HepG2 (cell line): ENCODE results near the gene SNRPD3. TPM values are rescaled to one million over a fixed set of nuclear protein-coding genes. Genes with fewer than 3 reads are reported as not detected.

ENCODE experiments used
- CBX2 ChIP-seq, 2 experiments: fragments of 200-600 bp in 1 of 2; sonication (generic); formaldehyde crosslinking in 1 of 2; IDR thresholded peaks; 2 replicates each; pipeline versions ENCODE4 v1.7.0 to v1.8.1; 2018 to 2022; ENCODE audit warnings: low read depth in 2 of 2, low read length in 1 of 2, mild to moderate bottlenecking in 1 of 2, missing genetic modification reagents in 1 of 2
- CREB1 ChIP-seq, 2 experiments: fragments of 450-650 bp in 1 of 2; IDR thresholded peaks; 2 replicates each; pipeline ENCODE4 v1.6.1; 2016 to 2017; ENCODE audit warnings: control low read depth in 1 of 2, mild to moderate bottlenecking in 1 of 2, missing compliant biosample characterization in 1 of 2, missing genetic modification characterization in 1 of 2
- GZF1 ChIP-seq: sonication (generic); formaldehyde crosslinking; IDR thresholded peaks from 2 replicates; pipeline ENCODE4 v1.5.1; 2020; ENCODE audit warnings: mild to moderate bottlenecking, missing genetic modification reagents
- HNRNPK ChIP-seq: fragments of 200-400 bp; formaldehyde crosslinking; IDR thresholded peaks from 2 replicates; pipeline ENCODE4 v1.6.1; 2018; ENCODE audit warnings: low read length, low read depth, moderate library complexity, mild to moderate bottlenecking; ENCODE audit not compliant: poor library complexity, severe bottlenecking
- IRX3 ChIP-seq: sonication (generic); formaldehyde crosslinking; IDR thresholded peaks from 2 replicates; pipeline ENCODE4 v1.8.1; 2023; ENCODE audit warnings: mild to moderate bottlenecking, low read depth, missing genetic modification reagents, borderline replicate concordance
- KDM6A ChIP-seq: IDR thresholded peaks from 2 replicates; pipeline ENCODE4 v1.6.1; 2016; ENCODE audit warnings: low read depth
- KLF13 ChIP-seq: sonication (generic); formaldehyde crosslinking; IDR thresholded peaks from 2 replicates; pipeline ENCODE4 v1.4.0; 2020; ENCODE audit warnings: mild to moderate bottlenecking, missing genetic modification reagents
- LCORL ChIP-seq, 2 experiments: fragments of 450-650 bp in 1 of 2; sonication (generic) in 1 of 2; formaldehyde crosslinking in 1 of 2; IDR thresholded peaks; 2 replicates each; pipeline versions ENCODE4 v1.5.0 to v1.6.1; 2017 to 2020; ENCODE audit warnings: antibody characterized with exemption in 1 of 2, missing genetic modification reagents in 1 of 2
- RFXANK ChIP-seq: IDR thresholded peaks from 2 replicates; pipeline ENCODE4 v1.6.1; 2016
- SIN3B ChIP-seq: fragments of 150-350 bp; IDR thresholded peaks from 2 replicates; pipeline ENCODE4 v1.6.1; 2014; ENCODE audit warnings: low read length
- TAF15 ChIP-seq: fragments of 200-400 bp; formaldehyde crosslinking; IDR thresholded peaks from one replicate; pipeline ENCODE4 v1.6.1; 2018; ENCODE audit warnings: mild to moderate bottlenecking, low read depth, low read length; ENCODE audit not compliant: poor library complexity, severe bottlenecking
- TGIF2 ChIP-seq: IDR thresholded peaks from 2 replicates; pipeline ENCODE4 v1.6.1; 2016; ENCODE audit warnings: control low read depth, missing compliant biosample characterization
- TP53 ChIP-seq: sonication (generic); formaldehyde crosslinking; conservative IDR thresholded peaks from 2 replicates; pipeline ENCODE4 v1.4.0; 2020; ENCODE audit warnings: missing genetic modification reagents
- YY1 ChIP-seq: IDR thresholded peaks from 2 replicates; pipeline ENCODE4 v1.6.1; 2011; ENCODE audit warnings: low read length, low read depth, moderate library complexity, mild to moderate bottlenecking; ENCODE audit not compliant: insufficient read depth, insufficient replicate concordance
- ZNF124 ChIP-seq: sonication (generic); formaldehyde crosslinking; IDR thresholded peaks from 2 replicates; pipeline ENCODE4 v1.4.0; 2020; ENCODE audit warnings: missing genetic modification reagents
- ZNF460 ChIP-seq: sonication (generic); formaldehyde crosslinking; IDR thresholded peaks from 2 replicates; pipeline ENCODE4 v1.5.1; 2020; ENCODE audit warnings: missing genetic modification reagents, mild to moderate bottlenecking, borderline replicate concordance
- ZNF510 ChIP-seq: sonication (generic); formaldehyde crosslinking; IDR thresholded peaks from 2 replicates; pipeline ENCODE4 v1.4.0; 2020; ENCODE audit warnings: low read depth, mild to moderate bottlenecking, missing genetic modification reagents
- ZNF564 ChIP-seq: sonication (generic); formaldehyde crosslinking; IDR thresholded peaks from 2 replicates; pipeline ENCODE4 v1.8.1; 2023; ENCODE audit warnings: mild to moderate bottlenecking, missing genetic modification reagents
- ZNF790 ChIP-seq: sonication (generic); formaldehyde crosslinking; IDR thresholded peaks from 2 replicates; pipeline ENCODE4 v1.8.0; 2022; ENCODE audit warnings: missing genetic modification reagents, mild to moderate bottlenecking, borderline replicate concordance
- ZSCAN31 ChIP-seq: sonication (generic); formaldehyde crosslinking; IDR thresholded peaks from 2 replicates; pipeline ENCODE4 v1.5.0; 2020; ENCODE audit warnings: low read depth, mild to moderate bottlenecking, missing genetic modification reagents
- polyA plus RNA-seq, 8 experiments: library from polyadenylated mRNA; depleted of rRNA in 3 of 8; stranded (reverse) in 7 of 8; unstranded in 1 of 8; fragments of >200 nt; fragmentation: Illumina TruSeq in 4 of 8; extraction: Trizol in 4 of 8; gene quantifications; 2 replicates each; pipeline versions ENCODE4 v1.2.1 to v1.2.3, GENCODE V29; 2011 to 2016; ENCODE audit warnings: low read depth in 4 of 8, missing spikeins in 1 of 8, mixed read lengths in 1 of 8; ENCODE audit not compliant: insufficient read depth in 1 of 8
- total RNA-seq, 5 experiments: library from RNA; depleted of rRNA; stranded (reverse); fragments of >200 nt; fragmentation: Illumina TruSeq; extraction: Trizol; gene quantifications; 2 replicates each; pipeline ENCODE4 v1.2.3, GENCODE V29; 2016; ENCODE audit warnings: low read depth in 1 of 5
- TF ChIP-seq, protein P1 (sequence below): IDR thresholded peaks from 2 replicates; pipeline ENCODE4 v1.6.1; 2016; ENCODE audit warnings: missing genetic modification reagents, missing compliant biosample characterization
- TF ChIP-seq, protein P2 (sequence below): sonication (generic); formaldehyde crosslinking; IDR thresholded peaks from 2 replicates; pipeline ENCODE4 v1.4.0; 2020; ENCODE audit warnings: mild to moderate bottlenecking, missing genetic modification reagents
- TF ChIP-seq, protein P3 (sequence below): sonication (generic); formaldehyde crosslinking; IDR thresholded peaks from 2 replicates; pipeline ENCODE4 v1.5.1; 2020; ENCODE audit warnings: missing genetic modification reagents, mild to moderate bottlenecking, borderline replicate concordance

SNRPD3 gene
- total and polyA plus RNA-seq, 2 of the 13 experiments (the other 11 are each of a cell fraction or from before 2014, with no cell fraction given): 110 to 209 TPM

DNA sequence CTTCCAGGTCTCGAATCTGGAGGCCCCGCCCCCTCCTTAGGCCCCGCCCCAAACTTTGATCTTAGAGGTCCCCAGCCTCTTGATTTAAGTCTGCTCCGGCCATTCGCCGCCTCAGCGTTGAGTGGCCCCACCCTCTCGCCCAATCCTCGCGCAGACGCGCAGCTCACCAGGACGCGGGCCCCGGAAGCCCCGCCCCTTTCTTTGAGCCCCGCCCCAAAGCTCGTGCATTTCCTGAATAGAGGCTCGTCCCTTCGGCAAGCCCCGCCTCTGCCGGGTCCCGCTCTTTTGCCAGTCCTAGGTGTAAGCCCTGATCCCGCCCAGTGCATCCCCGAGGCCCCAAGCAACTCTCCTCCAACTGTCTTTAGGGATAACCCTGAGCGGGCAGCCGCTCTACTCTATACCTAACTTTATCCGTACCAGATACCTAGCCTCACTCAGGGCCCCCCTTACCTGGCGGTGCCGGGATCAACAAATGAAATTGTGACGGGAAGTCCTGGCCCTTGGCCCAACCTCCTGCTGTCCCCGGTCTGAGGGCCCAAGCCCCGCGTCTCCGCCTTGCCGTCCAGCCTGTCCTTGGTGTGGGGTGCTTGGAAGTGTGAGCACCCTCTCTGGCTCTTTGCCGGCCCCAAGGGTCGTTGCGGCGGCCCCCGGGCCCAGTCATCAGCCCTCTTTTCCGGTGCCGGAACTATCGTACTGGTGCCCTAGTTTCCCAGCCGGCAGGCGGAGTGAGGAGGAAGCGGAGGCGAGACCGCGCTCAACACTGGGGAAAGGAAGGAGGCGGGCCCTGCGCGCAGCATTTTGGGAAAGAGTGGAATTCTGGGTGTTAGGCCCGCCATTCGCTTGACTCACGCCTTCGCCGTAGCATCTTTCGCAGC is at the start of gene SNRPD3 (continued):
- TF ChIP-seq ZSCAN31 (CRISPR knock-in tag) (peak; percentile 85; the same call in 1 of the 2 replicates), TAF15 (peak; percentile 92), ZNF790 (CRISPR knock-in tag) (peak; percentile 95), KDM6A (CRISPR knock-in tag) (no peak), ZNF124 (CRISPR knock-in tag) (peak; percentile 75; the same call in 1 of the 2 replicates), YY1 (peak; percentile 91), GZF1 (CRISPR knock-in tag) (peak; percentile 79; the same call in 1 of the 2 replicates), CBX2 (IDR thresholded peaks at IDR 0.05; ENCODE audit: low read depth, low read length) (no peak; the same call in 1 of the 2 replicates), CBX2 (CRISPR knock-in tag; IDR thresholded peaks at IDR 0.05; ENCODE audit: low read depth) (no peak), KLF13 (no peak; the same call in 1 of the 2 replicates), HNRNPK (no peak), IRX3 (CRISPR knock-in tag) (0 out of 2 replicates have a peak, but pooled peaks have one; percentile 54), ZNF564 (no peak; the same call in 1 of the 2 replicates), TP53 (no peak; the same call in 1 of the 2 replicates), ZNF460 (no peak; the same call in 1 of the 2 replicates), CREB1 (IDR thresholded peaks at IDR 0.05) (peak; percentile 15; the same call in 1 of the 2 replicates), CREB1 (CRISPR knock-in tag; IDR thresholded peaks at IDR 0.05) (peak; percentile 71), ZNF510 (no peak; the same call in 1 of the 2 replicates), TGIF2 (CRISPR knock-in tag) (peak; percentile 95), RFXANK (CRISPR knock-in tag) (0 out of 2 replicates have a peak, but pooled peaks have one; percentile 76), SIN3B (peak; percentile 78), LCORL (IDR thresholded peaks at IDR 0.05) (peak; percentile 56; the same call in 1 of the 2 replicates), LCORL (CRISPR knock-in tag; IDR thresholded peaks at IDR 0.05) (no peak; the same call in 1 of the 2 replicates)
- TF ChIP-seq, protein P1, sequence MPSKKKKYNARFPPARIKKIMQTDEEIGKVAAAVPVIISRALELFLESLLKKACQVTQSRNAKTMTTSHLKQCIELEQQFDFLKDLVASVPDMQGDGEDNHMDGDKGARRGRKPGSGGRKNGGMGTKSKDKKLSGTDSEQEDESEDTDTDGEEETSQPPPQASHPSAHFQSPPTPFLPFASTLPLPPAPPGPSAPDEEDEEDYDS (CRISPR knock-in tag): 0 out of 2 replicates have a peak, but pooled peaks have one; percentile 40
- TF ChIP-seq, protein P2, sequence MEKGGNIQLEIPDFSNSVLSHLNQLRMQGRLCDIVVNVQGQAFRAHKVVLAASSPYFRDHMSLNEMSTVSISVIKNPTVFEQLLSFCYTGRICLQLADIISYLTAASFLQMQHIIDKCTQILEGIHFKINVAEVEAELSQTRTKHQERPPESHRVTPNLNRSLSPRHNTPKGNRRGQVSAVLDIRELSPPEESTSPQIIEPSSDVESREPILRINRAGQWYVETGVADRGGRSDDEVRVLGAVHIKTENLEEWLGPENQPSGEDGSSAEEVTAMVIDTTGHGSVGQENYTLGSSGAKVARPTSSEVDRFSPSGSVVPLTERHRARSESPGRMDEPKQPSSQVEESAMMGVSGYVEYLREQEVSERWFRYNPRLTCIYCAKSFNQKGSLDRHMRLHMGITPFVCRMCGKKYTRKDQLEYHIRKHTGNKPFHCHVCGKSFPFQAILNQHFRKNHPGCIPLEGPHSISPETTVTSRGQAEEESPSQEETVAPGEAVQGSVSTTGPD (CRISPR knock-in tag): 0 out of 2 replicates have a peak, but pooled peaks have one; percentile 19
- TF ChIP-seq, protein P3, sequence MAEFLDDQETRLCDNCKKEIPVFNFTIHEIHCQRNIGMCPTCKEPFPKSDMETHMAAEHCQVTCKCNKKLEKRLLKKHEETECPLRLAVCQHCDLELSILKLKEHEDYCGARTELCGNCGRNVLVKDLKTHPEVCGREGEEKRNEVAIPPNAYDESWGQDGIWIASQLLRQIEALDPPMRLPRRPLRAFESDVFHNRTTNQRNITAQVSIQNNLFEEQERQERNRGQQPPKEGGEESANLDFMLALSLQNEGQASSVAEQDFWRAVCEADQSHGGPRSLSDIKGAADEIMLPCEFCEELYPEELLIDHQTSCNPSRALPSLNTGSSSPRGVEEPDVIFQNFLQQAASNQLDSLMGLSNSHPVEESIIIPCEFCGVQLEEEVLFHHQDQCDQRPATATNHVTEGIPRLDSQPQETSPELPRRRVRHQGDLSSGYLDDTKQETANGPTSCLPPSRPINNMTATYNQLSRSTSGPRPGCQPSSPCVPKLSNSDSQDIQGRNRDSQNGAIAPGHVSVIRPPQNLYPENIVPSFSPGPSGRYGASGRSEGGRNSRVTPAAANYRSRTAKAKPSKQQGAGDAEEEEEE (CRISPR knock-in tag): 0 out of 2 replicates have a peak, but pooled peaks have one; percentile 43
